HG02885 (cell line): ENCODE results near the gene WDR77.
A peak's percentile ranks its signal among the peaks of the same experiment; 100 is the strongest.

Source experiments
- ATAC-seq: cut with Tn5 transposase; IDR thresholded peaks from one replicate; pipeline ENCODE4 v1.9.1; 2021; ENCODE audit warnings: mild to moderate bottlenecking; ENCODE audit not compliant: unreplicated experiment, poor library complexity

The WDR77 gene

GRCh38 chr1:111441573-111442192, 7.4 kb downstream of the WDR77 start:
- no peak for ATAC-seq

GRCh38 chr1:111439461-111440351, 9.3 kb downstream of the WDR77 start:
- ATAC-seq = no peak

GRCh38 chr1:111436726-111437125, 12.3 kb downstream of the WDR77 start:
- no peak for ATAC-seq

- ATAC-seq = no peak
Measured at GRCh38 chr1:111424281-111424680, 24.8 kb downstream of the WDR77 start.

GRCh38 chr1:111422546-111423391, 26.3 kb downstream of the WDR77 start:
- ATAC-seq = no peak

GRCh38 chr1:111420377-111420776, 28.7 kb downstream of the WDR77 start:
- ATAC-seq = no peak

- no peak for ATAC-seq
Measured at GRCh38 chr1:111419037-111419436, 30.0 kb downstream of the WDR77 start.

- no peak for ATAC-seq
Measured at GRCh38 chr1:111417755-111418154, 31.3 kb downstream of the WDR77 start.

GRCh38 chr1:111415461-111415860, 33.6 kb downstream of the WDR77 start:
- ATAC-seq = no peak

- no peak for ATAC-seq
Measured at GRCh38 chr1:111414756-111415155, 34.3 kb downstream of the WDR77 start.

GRCh38 chr1:111412839-111413238, 36.2 kb downstream of the WDR77 start:
- ATAC-seq = no peak

- ATAC-seq = no peak
Measured at GRCh38 chr1:111407301-111407700, 41.8 kb downstream of the WDR77 start.

- peak; percentile 94 for ATAC-seq
Measured at GRCh38 chr1:111406321-111406768, 42.7 kb downstream of the WDR77 start.

GRCh38 chr1:111404588-111404987, 44.5 kb downstream of the WDR77 start:
- ATAC-seq = no peak

GRCh38 chr1:111402083-111402482, 47.0 kb downstream of the WDR77 start:
- no peak for ATAC-seq

GRCh38 chr1:111399792-111400610, 49.1 kb downstream of the WDR77 start:
- ATAC-seq = no peak

GRCh38 chr1:111392460-111392945, 56.6 kb downstream of the WDR77 start:
- ATAC-seq = no peak

GRCh38 chr1:111392042-111392441, 57.0 kb downstream of the WDR77 start:
- ATAC-seq = no peak
